Lower leg skin (tissue), 3 donors: Measurements from ENCODE around the gene BBS7.

Source experiments
- POLR2A ChIP-seq, 2 donors: fragments of 450-650 bp; IDR thresholded peaks; one replicate each; pipeline ENCODE4 v1.6.1; 2016 to 2017; ENCODE audit warnings: antibody characterized with exemption in 2 of 2, mild to moderate bottlenecking in 1 of 2, moderate library complexity in 1 of 2
- TF ChIP-seq, protein P1 (sequence below), 3 donors: fragments of 450-650 bp; IDR thresholded peaks; one replicate each; pipeline ENCODE4 v1.5.1; 2016; ENCODE audit warnings: antibody characterized with exemption in 3 of 3, mild to moderate bottlenecking in 3 of 3, moderate library complexity in 2 of 3

DNA sequence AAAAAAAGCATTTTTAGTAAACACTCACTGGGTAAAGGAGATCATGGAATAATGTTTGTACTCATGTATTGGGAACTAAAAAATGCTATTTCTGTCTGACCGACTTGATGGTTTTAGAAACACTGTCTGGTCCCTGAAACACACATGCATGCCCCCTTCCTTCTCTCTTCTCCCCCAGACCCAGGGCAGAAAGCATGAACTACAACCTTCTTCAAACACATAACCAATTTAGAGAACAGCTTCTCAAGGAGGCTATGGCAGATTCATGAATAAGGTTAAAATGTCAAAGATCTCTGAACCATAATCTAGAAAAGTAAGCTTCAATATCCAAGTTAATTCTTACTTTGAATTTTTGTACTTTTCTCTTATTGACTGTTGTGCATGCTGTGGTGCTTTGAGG, 52.6 kb downstream of the BBS7 start:
- TF ChIP-seq, protein P1, sequence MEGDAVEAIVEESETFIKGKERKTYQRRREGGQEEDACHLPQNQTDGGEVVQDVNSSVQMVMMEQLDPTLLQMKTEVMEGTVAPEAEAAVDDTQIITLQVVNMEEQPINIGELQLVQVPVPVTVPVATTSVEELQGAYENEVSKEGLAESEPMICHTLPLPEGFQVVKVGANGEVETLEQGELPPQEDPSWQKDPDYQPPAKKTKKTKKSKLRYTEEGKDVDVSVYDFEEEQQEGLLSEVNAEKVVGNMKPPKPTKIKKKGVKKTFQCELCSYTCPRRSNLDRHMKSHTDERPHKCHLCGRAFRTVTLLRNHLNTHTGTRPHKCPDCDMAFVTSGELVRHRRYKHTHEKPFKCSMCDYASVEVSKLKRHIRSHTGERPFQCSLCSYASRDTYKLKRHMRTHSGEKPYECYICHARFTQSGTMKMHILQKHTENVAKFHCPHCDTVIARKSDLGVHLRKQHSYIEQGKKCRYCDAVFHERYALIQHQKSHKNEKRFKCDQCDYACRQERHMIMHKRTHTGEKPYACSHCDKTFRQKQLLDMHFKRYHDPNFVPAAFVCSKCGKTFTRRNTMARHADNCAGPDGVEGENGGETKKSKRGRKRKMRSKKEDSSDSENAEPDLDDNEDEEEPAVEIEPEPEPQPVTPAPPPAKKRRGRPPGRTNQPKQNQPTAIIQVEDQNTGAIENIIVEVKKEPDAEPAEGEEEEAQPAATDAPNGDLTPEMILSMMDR (IDR thresholded peaks at IDR 0.05): no peak
- no peak for TF ChIP-seq POLR2A (IDR thresholded peaks at IDR 0.05)
